HG02870 (cell line): Measurements from ENCODE around the gene NMNAT1.
"Not testable (repeated sequence)": the region's sequence is repeated elsewhere in the genome, so short reads cannot be mapped to it uniquely, and the experiment has no call there.

Experiments used
- ATAC-seq: cut with Tn5 transposase; IDR thresholded peaks from one replicate; pipeline ENCODE4 v1.9.1; 2021; ENCODE audit warnings: mild to moderate bottlenecking, moderate library complexity; ENCODE audit not compliant: unreplicated experiment

The NMNAT1 gene

DNA sequence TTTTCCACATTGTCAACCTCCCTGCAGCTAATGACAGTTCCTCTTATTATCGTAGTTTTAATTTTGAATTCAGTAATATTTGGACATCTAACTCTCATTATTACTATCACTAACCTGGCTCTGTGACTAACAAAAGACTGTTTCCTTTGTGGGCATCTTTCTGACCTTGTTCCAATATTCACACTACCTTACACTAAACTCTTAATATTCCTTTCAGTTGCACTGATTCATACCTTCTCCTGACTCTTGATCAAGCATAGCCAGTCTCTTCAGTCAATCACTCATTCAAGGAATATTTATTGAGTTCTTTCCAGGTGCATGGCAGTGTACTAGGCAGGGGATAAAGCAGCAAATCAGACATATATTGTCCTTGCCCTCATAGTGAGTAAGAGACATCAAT lies 25.4 kb upstream of the NMNAT1 start:
- no peak for ATAC-seq

DNA sequence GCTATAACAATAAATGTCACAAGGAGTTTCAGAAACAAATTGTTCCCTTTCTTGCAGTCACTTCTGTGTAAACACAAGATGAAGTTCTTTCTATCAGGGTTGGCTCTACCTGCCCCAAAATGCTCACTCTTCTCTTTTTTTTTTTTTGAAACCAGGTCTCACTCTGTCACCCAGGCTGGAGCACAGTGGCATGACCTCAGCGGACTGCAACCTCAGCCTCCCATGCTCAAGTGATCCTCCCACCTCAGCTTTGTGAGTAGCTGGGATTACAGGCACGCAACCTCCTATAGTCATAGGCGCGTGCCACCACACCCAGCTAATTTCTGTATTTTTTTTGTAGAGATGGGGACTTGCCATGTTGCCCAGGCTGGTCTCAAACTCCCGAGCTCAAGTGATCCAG lies 22.7 kb upstream of the NMNAT1 start:
- no peak for ATAC-seq

DNA sequence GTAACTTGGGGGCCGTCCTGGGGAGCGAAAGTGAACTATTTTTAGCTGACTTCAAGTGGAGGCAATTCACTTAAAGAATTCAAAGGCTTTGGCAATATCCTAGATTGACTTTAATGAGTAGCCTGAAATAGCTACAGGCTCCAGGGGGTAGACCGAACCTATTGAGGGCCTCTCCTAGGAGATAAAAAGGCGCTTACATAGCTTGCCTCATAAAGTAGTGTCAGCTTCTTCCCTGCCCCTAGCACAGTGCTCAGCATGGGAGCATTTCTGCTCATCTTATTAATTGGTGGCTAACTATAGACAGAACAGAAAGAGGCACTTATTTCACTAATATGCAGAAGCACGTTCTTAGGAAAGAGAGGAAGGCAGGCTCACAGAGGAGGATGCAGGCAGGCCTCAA lies 20.9 kb upstream of the NMNAT1 start:
- ATAC-seq = no peak

DNA sequence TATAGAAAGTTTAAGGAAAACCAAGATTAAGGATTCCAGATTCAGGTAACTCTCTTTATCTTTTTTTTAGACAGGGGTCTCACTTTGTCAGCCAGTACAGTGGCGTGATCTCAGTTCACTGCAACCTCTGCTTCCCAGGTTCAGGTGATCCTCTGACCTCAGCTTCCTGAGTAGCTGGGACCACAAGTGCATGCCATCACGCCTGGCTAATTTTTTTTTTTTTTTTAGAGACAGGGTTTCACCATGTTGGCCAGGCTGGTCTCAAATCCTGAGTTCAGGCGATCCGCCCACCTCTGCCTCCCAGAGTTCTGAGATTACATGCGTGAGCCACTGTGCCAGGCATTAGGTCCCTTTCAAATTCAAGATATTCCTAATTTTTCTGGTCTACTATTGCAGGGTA lies 16.0 kb upstream of the NMNAT1 start:
- no peak for ATAC-seq

DNA sequence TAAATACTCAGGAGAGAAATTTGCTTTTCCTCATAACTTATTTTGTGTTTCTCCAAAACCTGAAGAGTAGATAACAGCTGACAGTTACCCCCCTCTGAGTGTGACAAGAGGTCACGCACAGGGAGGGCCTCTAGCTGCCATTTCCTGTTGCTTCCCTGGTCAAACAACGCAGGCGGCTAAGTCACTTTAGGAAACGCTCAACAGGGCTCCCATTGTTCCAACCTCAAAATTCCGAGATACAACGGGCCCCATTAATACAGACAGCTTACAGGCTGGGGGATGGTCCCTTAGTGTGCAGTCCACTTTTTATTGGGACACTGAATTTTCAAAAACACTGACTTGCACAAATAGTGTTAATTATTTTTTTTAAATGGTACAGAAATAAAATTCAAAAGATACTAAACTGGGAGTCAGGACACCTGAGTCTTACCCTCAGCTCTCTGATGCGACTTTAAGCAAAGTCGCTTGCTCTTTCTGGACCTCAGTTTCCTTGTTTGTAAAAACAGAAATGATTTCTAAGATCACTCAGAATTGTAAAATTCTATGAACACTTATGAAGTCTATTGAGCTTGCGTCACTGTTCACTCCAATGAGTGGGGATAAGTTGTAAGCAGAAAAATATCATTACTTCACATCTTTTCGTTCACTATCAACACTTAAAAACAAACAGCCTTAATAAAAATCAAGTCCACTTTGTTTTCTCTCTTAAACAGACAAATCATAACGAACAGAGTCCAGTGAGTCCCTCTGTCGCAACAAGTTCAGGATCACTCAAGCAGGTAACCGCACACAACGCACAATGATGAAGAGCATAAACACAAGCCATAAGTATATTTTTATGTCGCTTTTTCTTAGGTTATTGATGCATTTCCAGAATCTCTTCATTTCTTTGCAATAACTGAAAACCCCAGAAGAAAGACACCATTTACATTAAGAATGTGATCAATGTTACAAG lies 13.6 kb upstream of the NMNAT1 start:
- no peak for ATAC-seq

DNA sequence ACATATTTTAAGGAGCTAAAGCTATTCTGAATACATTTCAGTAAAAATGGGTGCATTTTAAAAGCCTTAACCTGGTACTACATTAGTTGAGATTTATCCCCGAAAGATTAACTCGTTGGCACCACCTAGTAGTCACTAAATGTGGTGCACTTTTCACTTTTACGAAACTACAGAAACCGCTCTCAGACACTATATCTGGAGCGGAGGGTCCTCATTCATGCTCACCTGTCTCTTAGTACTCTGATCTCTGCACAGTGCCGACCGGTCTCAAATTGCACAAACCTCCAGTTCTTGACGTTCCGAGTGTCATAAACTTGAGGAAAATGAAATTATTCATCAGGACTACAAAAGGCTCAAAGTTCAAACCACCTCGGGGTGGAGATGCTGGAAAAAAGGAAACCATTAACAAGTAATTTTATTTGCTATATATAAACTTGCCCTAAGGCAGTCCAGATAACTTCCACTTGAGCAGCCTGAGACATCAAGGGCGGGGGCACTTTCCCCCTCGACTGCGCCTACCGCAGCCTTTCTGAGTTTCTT lies 806 bp upstream of the NMNAT1 start:
- no peak for ATAC-seq

DNA sequence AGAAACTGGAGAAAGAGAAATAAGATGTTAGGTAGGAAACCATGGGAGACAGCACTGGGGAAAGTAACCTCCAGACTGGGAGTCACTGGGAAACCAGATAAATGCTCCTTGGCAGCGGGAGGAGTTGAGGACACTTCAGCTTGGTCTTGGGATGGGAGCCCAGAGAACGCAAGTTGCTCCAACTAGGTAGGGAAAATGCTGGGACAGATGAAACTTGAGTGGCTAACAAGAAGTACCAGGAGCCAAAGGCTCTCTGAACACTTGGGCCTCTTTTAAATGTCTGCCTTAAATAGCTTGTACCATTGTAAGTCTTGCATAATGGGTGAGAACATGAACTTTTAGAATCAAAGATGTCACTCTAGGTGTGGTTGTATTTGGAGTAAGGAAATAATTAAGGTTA lies 3.0 kb downstream of the NMNAT1 start:
- no peak for ATAC-seq

DNA sequence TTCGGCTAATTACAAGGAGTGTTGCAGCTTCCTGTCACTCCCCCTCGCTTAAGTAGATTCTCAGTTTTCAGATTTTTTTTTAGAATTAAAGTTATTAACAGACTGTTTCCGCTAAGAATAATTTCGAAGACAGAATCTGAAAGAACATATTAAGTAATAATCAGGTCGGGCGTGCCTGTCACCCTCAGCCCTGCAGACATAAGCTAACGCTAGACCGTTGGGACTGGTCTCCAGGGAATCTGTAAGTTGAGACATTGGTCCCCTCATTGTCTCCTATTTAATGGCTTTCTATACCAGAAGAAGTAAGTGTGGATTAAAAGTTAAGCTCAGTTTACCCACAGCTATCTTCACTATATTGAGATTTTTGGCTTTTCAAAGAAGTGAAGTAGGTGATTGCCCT lies 14.5 kb downstream of the NMNAT1 start:
- no peak for ATAC-seq

DNA sequence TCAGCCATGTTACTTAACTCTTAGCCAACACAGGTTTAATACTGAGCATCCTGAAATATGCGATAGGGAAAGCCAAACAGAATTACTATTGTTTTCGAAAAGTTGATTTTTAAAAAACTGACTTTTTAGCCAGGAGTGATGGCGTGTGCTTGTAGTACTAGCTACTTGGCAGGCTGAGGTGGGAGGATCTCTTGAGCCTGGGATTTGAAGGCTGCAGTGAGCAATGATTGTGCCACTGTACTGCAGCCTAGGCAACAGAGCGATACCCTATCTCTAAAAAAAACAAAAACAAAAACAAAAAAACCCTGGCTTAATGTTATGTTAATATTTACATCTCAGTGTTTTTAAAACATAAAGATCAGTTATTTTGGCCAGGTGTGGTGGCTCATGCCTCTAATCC lies 16.7 kb downstream of the NMNAT1 start:
- no peak for ATAC-seq

DNA sequence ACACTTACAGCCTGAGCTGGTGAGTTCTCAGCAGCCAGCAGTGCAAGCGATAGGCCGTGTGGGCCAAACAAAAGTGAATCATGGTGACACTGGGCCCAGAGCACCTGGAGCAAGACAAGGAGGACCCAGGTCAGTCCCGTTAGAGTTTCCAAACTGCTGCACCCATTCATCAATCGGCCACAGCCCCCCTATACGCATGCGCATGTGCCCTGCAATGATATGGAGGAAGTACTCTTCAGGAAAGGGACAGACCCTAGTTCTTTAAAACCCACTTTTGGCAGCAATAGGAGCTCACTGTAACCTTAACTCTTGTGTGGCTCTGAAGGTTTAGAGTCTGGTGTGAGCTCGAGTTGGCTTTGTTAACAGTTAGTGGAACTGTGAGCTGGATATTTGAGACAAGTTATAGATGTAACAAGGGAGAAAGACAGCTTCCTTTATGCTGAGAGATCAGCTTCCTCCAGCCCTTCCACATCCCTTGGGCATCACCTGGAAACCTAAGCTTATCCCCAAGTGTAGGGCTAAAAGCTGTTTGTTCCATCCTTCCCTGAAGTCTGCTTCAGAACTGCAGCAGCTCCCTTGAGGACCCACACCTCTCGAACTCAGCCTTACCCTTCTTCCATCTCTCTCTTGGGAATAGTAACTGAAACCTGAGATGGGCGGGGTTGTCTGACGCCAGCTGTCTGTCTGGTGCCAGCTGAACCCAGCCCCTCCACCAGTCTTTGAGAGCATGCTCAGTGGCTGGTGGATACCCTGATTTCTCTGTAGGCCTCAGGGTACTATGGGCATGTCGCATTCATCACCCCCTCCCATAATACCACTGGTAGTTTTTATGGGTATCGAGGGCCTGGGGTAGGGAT lies 17.7 kb downstream of the NMNAT1 start:
- ATAC-seq = no peak

DNA sequence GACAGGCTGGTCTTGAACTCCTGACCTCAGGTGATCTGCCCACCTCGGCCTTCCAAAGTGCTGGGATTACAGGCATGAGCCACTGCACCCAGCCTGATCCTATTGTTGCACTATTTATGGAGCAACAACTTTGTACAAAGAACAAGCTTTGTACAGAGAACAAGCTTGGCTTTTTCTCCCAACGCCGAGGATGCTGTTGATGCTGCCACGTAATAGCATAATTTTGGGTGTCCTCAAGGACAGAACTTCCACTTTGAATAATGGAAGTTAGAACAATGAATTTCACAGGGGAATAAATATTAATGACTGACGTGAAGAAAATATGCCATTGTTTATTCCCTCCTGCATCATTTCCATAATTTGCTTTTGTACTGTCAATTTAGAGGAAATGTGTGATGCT lies 41.0 kb downstream of the NMNAT1 start:
- no peak for ATAC-seq

DNA sequence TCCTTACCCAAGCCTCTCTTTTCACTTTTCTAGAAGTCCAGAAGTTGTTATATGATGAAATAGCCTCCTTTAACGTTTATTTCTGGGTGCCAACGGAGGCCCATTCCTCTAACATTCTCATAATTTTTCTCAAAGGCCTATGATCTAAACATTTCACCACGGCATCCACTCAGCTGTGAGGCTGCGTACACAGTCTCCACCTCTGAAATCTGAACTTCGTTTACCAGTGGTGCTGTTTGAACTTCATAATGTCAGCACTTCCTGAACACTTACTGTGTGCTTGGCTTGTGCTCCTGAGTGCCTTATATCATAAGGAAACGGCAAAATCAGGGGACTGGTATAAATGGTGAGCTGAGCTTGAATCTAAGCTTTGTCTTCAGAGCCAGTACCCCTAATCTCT lies 41.7 kb downstream of the NMNAT1 start:
- no peak for ATAC-seq

DNA sequence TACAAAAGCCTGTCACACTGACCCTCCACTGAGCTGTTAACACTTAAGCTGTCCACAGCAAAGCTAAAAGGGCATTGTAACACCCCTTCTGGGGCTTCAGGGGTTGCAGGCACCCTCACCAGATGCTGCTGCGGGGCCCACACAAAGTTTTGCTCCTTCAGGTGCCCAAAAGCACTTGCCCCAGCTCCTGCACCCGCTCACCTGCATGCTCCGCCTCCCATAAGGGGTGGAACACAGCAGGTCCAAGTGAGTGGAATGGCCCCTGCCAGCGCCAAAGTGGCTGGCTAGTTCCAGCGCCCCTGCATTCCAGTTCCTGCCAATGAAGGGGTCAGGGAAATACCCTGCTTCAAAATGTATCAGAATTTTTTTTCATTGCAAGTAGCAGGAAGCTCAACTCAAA lies 46.5 kb downstream of the NMNAT1 start:
- ATAC-seq = no peak

DNA sequence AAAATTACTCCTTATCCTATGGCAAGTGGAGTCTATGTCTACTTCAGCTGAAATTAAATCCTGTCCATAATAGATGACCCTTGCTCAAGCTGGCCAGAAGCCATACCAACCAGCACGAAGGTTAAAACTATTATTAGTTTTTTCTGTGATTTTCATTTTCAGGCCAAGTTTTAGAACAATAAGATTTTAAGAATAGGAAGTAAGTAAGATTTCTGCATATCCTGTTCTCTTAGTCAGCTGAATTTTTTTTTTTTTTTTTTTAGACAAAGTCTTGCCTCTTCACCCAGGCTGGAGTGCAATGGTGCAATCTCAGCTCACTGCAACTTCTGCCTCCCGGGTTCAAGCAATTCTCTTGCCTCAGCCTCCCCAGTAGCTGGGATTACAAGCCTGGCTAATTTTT lies 47.7 kb downstream of the NMNAT1 start:
- no peak for ATAC-seq

DNA sequence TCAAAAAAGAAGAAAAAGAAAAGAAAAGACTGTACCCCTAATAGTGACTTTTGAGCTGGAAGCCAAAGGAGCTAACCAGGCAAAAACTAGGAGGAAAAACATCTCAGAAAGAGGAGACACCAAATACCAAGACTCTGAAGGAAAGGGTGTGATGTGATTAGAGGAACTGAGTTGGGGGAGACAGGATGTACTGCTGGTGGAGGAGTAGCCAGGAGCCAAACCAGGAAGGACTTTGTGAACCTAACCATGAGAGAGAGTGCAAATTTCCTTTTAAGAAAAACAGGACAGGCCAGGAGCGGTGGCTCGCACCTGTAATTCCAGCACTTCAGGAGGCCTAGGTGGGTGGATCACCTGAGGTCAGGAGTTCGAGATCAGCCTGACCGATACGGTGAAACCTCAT lies 49.6 kb downstream of the NMNAT1 start:
- no peak for ATAC-seq

DNA sequence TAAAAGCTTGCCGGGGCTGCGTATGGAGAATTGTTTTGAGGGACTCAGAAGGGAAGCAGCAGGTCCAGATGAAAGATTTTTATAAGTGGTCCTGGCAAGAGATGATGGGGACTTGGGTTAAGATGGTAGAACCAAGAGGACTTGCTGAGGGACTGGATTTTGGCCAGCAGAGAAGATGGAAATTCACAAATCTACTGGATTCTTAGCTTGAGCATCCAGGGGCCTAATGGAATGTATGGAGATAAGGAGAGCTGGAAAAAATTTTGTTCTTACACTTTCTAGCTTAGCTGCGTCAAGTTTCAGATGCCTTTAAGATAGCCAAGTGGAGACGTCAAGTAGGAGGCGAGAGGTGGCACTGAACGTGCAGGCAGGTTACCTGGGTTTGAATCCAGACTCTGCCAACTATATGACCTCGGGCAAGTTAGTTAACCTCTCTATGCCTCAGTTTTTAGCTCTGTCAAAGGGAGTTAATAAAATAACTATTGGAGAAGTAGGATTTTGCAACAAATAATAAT lies 50.3 kb downstream of the NMNAT1 start:
- no peak for ATAC-seq

DNA sequence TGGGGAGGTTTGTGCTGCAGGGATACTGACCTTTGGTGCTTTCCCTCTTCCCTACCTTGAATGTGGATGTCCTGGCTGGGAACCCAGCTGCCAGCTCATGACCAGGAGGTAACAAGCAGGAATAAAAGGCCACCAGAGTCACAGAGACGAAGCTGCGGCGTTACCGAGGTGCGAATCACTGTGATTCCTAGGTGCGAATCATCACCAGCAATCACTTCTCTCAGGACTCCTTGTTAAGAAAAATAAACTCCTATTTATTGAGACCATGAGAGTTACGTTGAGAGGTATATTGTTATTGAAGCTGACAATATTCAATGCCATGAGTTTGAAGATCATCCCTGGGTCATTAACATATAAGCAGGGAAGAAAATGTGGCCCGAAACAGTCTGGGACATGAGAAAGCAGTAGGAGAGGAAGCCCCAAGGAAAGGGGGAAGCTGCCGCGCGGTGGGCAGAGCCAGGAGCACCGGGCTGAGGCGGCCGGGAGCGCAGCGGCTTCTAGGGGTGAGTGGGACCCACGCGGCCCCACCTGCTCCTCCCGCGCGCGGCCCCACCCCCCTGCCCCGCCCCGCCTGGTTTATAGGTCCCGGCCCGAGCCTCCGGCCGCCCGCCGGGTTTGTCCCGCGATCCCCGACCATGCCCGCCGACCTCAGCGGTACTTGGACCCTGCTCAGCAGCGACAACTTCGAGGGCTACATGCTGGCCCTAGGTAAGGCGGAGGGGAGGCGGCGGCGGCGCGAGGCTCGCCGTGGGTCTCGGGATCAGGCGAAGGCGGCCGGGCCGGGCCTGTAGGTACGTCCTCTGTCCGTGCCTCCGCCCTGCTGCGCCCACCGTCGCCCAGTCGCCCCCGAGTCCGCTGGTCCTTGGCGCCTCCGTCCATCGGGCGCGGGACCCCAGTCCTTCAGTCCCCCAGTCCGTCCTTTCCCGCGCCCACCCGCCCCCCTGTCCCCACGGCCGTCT lies 53.6 kb downstream of the NMNAT1 start, which contains the start of gene RBP7:
Gene RBP7 (plus strand): TSS at position 605 of the 959 bp plus-strand sequence. CDS start 31 bp downstream, at position 636.
- ATAC-seq = no peak

DNA sequence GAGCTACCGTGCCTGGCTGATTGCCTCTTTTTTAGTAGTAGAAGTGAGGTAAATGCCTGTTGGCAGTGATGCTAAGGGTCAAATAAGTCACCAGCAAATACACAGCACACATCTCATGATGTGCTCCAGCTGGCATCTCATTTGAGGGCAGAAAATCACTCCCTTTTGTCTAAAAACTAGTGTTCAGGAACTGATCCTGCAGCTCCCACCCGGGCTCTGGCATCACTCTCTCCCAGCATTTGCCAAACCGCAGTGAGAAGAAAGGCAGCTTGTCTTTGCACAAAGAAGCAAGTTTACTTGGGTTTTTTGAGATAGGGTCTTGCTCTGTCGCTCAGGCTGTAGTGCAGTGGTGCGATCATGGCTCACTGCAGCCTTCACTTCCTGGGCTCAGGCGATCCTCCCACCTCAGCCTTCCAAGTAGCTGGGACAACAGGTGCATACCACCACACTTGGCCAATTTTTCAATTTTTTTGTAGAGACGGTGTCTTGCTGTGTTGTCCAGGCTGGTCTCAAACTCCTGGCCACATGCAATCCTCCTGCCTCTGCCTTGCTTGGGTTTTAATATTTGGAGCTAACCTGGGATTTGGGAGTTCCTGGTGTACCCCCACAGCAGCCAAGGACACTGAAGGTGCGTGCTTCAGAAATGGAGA lies 57.9 kb downstream of the NMNAT1 start:
- no peak for ATAC-seq

DNA sequence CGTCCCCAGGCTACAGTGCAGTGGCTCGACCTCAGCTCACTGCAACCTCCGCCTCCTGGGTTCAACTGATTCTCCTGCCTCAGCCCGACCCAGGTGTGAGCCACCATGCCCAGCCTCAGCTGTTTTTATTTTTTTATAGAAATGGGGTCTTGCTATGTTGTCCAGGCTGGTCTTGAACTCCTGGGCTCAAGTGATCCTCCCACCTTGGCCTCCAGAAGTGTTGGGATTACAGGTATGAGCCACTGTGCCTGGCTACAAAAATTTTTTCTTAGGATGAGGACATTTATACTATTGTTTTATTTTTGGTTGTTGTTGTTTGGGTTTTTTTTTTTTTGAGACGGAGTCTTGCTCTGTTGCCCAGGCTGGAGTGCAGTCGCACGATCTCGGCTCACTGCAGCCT lies 62.0 kb downstream of the NMNAT1 start:
- not testable (repeated sequence) for ATAC-seq

DNA sequence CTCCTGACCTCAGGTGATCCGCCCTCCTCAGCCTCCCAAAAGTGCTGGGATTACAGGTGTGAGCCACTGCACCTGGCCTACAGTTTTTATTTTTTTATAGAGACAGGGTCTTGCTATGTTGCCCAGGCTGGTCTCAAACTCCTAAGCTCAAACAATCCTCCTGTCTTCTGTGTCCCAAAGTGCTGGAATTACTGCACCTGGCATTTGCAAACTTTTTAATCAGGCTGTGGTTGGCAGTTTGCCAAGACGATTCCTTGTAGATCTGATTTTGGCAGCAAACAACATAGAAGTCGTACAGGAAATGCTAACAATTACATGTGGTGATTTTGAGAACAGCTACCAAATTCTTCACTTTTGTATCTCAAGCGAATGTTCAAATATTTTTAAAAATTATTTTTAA lies 63.9 kb downstream of the NMNAT1 start:
- ATAC-seq = no peak
